Measurements from ENCODE around the gene CDH4. TPM values are rescaled to one million over a fixed set of nuclear protein-coding genes. Genes with fewer than 3 reads are reported as not detected.
A peak's percentile ranks its signal among the peaks of the same experiment; 100 is the strongest.

Gene CDH4
- total and polyA plus RNA-seq, 8 donors = under 0.01 to 2.2 (median 0.11) TPM; not detected in 2

DNA sequence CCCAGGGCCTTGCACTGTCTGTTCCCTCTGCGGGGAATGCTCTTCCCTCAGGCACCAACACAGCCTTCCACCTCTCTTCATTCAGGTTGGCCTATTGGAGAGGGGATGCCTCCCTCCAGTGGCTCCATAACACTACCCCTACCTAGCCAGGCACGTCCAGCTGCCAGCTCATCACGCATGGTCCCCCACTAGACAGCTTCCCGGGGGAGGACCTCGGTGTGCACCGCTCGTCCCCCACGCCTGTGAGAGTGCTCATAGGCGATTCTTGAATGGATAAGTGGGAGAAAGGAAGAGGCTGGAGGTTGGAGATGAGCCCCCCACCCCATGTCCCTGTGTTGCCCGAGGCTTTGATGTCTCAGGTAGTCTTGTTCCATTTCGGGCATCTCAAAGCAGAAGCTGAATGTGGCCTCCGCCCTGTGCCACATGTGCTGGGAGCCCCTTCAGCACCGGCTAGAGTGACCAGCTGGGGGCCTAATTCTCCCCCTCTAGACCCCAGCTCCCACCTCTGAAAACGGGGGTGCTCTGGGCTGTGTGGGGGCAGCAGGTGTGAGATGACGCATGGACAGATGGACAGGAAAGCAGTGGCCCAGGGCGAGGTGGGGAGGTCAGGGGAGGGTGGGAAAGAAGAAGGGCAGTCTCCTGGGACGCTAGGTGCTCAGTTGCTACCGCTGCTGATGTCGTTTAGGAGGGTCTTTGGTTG is 480.6 kb downstream of the CDH4 start:
- no peak overlapping the region for H3K27ac ChIP-seq
- no peaks in the 10 kb centered on the region for H3K36me3 ChIP-seq
- H3K27me3 ChIP-seq = peaks cover 0 to 72% (median 0%) of the 10 kb centered on the region in 3 donors
- no peaks in the 10 kb centered on the region for H3K9me3 ChIP-seq
- intact Hi-C loops (cut with DNase I; ENCODE audit: low total_unique reads) = no loop called here
- DNase-seq = no peak
- TF ChIP-seq POLR2AphosphoS5 (IDR thresholded peaks at IDR 0.05) (no peak), CTCF (IDR thresholded peaks at IDR 0.05) (no peak), POLR2A (IDR thresholded peaks at IDR 0.05) (no peak), EP300 (IDR thresholded peaks at IDR 0.05) (no peak)
- WGBS, 5 donors = 72 to 79% (median 77%) methylated on average over 18 to 19 of the region's 19 CpGs
- H3K4me1 ChIP-seq = no peaks in the 10 kb centered on the region
- no peak overlapping the region for H3K4me3 ChIP-seq

- H3K27ac ChIP-seq = no peak overlapping the region
Measured at GRCh38 chr20:61733216-61733615, 481.2 kb downstream of the CDH4 start.

GRCh38 chr20:61733891-61734732 is 482.1 kb downstream of the CDH4 start:
- Histone ChIP-seq H3K4me3 (no peak overlapping the region), H3K27me3 (peaks cover 0 to 86% (median 0%) of the 10 kb centered on the region in 3 donors), H3K27ac (no peak overlapping the region), H3K36me3 (no peaks in the 10 kb centered on the region), H3K9me3 (no peaks in the 10 kb centered on the region), H3K4me1 (no peaks in the 10 kb centered on the region)
- no peak for DNase-seq
- TF ChIP-seq CTCF (IDR thresholded peaks at IDR 0.05) = no peak
- TF ChIP-seq POLR2A (IDR thresholded peaks at IDR 0.05) = no peak
- TF ChIP-seq POLR2AphosphoS5 (IDR thresholded peaks at IDR 0.05) = no peak
- TF ChIP-seq EP300 (IDR thresholded peaks at IDR 0.05) = no peak
- intact Hi-C loops (cut with DNase I; ENCODE audit: low total_unique reads) = no loop called here
- 57 to 64% (median 62%) methylated on average over 27 to 28 of the region's 28 CpGs for WGBS, 5 donors

More at GRCh38 chr20:61733216-61733615, 481.2 kb downstream of the CDH4 start:
- no peak for TF ChIP-seq POLR2AphosphoS5 (IDR thresholded peaks at IDR 0.05)
- no peak for TF ChIP-seq CTCF (IDR thresholded peaks at IDR 0.05)
- no peak for TF ChIP-seq POLR2A (IDR thresholded peaks at IDR 0.05)
- TF ChIP-seq EP300 (IDR thresholded peaks at IDR 0.05) = no peak
- H3K27me3 ChIP-seq = peaks cover 0 to 78% (median 0%) of the 10 kb centered on the region in 3 donors
- intact Hi-C loops (cut with DNase I; ENCODE audit: low total_unique reads) = no loop called here
- no peak for DNase-seq
- 74 to 81% (median 77%) methylated on average over 13 of the region's 13 CpGs for WGBS, 5 donors
- H3K36me3 ChIP-seq = no peaks in the 10 kb centered on the region
- no peaks in the 10 kb centered on the region for H3K9me3 ChIP-seq
- H3K4me1 ChIP-seq = no peaks in the 10 kb centered on the region
- no peak overlapping the region for H3K4me3 ChIP-seq

GRCh38 chr20:61734733-61735502 is 482.9 kb downstream of the CDH4 start:
- Histone ChIP-seq H3K27ac (no peak overlapping the region), H3K4me1 (no peaks in the 10 kb centered on the region), H3K27me3 (peaks cover 0 to 90% (median 0%) of the 10 kb centered on the region in 3 donors), H3K36me3 (no peaks in the 10 kb centered on the region), H3K4me3 (no peak overlapping the region), H3K9me3 (no peaks in the 10 kb centered on the region)
- DNase-seq = peak in 1 of 2 donors; percentile 16
- intact Hi-C loops (cut with DNase I; ENCODE audit: low total_unique reads) = no loop called here
- WGBS, 5 donors = 45 to 65% (median 58%) methylated on average over 20 to 26 of the region's 26 CpGs
- TF ChIP-seq CTCF (IDR thresholded peaks at IDR 0.05) (no peak), EP300 (IDR thresholded peaks at IDR 0.05) (no peak), POLR2AphosphoS5 (IDR thresholded peaks at IDR 0.05) (no peak), POLR2A (IDR thresholded peaks at IDR 0.05) (no peak)
